Measurements from ENCODE around the gene CX3CL1. TPM values are rescaled to one million over a fixed set of nuclear protein-coding genes. Genes with fewer than 3 reads are reported as not detected.

CX3CL1 gene
- total and polyA plus RNA-seq, 2 of the 13 experiments (the other 11 are each of a cell fraction or from before 2014, with no cell fraction given) = 57.3 to 60.8 TPM

GRCh38 chr16:57335366-57335765, 36.9 kb upstream of the CX3CL1 start:
- WGBS (ENCODE audit: low lambda C conversion rate) = 87% methylated on average over 4 of the region's 4 CpGs
- POLR2A ChIA-PET = no interaction called here
- no peak for FAIRE-seq
- TF ChIP-seq ZNF784 (CRISPR knock-in tag; IDR thresholded peaks at IDR 0.05; ENCODE audit: borderline replicate concordance) = no peak
- no peak for TF ChIP-seq RBM22 (optimal IDR thresholded peaks at IDR 0.05; ENCODE audit: low read length)
- TF ChIP-seq GABPA (IDR thresholded peaks at IDR 0.05; ENCODE audit: low read depth, low read length) = no peak
- no peak for TF ChIP-seq GABPA (CRISPR knock-in tag; IDR thresholded peaks at IDR 0.05; ENCODE audit: low read depth)
- no peak for TF ChIP-seq KDM3A (CRISPR knock-in tag; IDR thresholded peaks at IDR 0.05; ENCODE audit: low read depth)
- TF ChIP-seq HOXA7 (CRISPR knock-in tag; IDR thresholded peaks at IDR 0.05) = no peak
- TF ChIP-seq NR2F2 (IDR thresholded peaks at IDR 0.05; ENCODE audit: borderline replicate concordance, low read depth) = no peak
- TF ChIP-seq TOE1 (CRISPR knock-in tag; IDR thresholded peaks at IDR 0.05) = no peak
- TF ChIP-seq PRMT3 (CRISPR knock-in tag; IDR thresholded peaks at IDR 0.05; ENCODE audit: borderline replicate concordance, low read depth) = no peak
- TF ChIP-seq SRY (CRISPR knock-in tag; IDR thresholded peaks at IDR 0.05) = no peak
- no peak for TF ChIP-seq TAF15 (IDR thresholded peaks at IDR 0.05; ENCODE audit: low read depth, low read length, poor library complexity, severe bottlenecking)
- no peak for TF ChIP-seq UBTF (CRISPR knock-in tag; IDR thresholded peaks at IDR 0.05)
- no peak for TF ChIP-seq CEBPG (CRISPR knock-in tag; IDR thresholded peaks at IDR 0.05)
- TF ChIP-seq MATR3 (CRISPR knock-in tag; IDR thresholded peaks at IDR 0.05) = no peak
- no peak for TF ChIP-seq BATF2 (CRISPR knock-in tag; IDR thresholded peaks at IDR 0.05)
- no peak for TF ChIP-seq PRDM15 (CRISPR knock-in tag; IDR thresholded peaks at IDR 0.05)
- no peak for TF ChIP-seq SALL1 (CRISPR knock-in tag; IDR thresholded peaks at IDR 0.05)

More at GRCh38 chr16:57335366-57335765, 36.9 kb upstream of the CX3CL1 start:
- Histone ChIP-seq H3K4me2 (ENCODE audit: low read depth, low read length) (no peak overlapping the region), H3K9me3 (ENCODE audit: low read length) (no peaks in the 10 kb centered on the region), H4K20me1 (ENCODE audit: insufficient read depth, low read length) (no peaks in the 10 kb centered on the region), H3K27ac (ENCODE audit: extremely low read length, insufficient read depth, low read length) (no peak overlapping the region), H3K9ac (ENCODE audit: insufficient read depth, low read depth, low read length) (no peak overlapping the region), H2AFZ (ENCODE audit: low read length) (no peak overlapping the region), H3K4me1 (ENCODE audit: insufficient read depth, low read length) (peaks cover 10% of the 10 kb centered on the region), H3K79me2 (ENCODE audit: insufficient read depth, low read length) (no peaks in the 10 kb centered on the region), H3K4me3 (replicated peaks in 1 of 3; ENCODE audit: insufficient read depth in 1 of 3, low read depth in 2 of 3, low read length in 3 of 3) (no peak overlapping the region), H3K27me3 (ENCODE audit: control insufficient read depth in 1 of 2, insufficient read depth in 2 of 2, low read length in 2 of 2) (peaks cover 0 to 8% of the 10 kb centered on the region in 2 experiments; a peak in 2 of 5 replicates), H3K36me3 (replicated peaks in 1 of 2; ENCODE audit: control insufficient read depth in 1 of 2, insufficient read depth in 2 of 2, low read length in 2 of 2) (no peaks in the 10 kb centered on the region)
- DNase-seq (ENCODE audit: low spot score) (no peak), ATAC-seq (no peak)
- CTCF ChIA-PET (ENCODE audit: low intra/inter-chr PET ratio, low total read pairs) = no interaction called here
- in situ Hi-C loops (cut with HindIII; ENCODE audit: extremely low pct_ligation_motif_present, low pct_unique_long_range_greater_than_20kb) (no loop called here), intact Hi-C loops (cut with micrococcal nuclease; ENCODE audit: unreplicated experiment) (no loop called here)
- no TSS peak for BruUV-seq (replicated peaks)

Data from HepG2 (cell line).